GM18858 (cell line): ENCODE results near the gene LTBP3.
A peak's percentile ranks its signal among the peaks of the same experiment; 100 is the strongest.

ENCODE experiments used
- ATAC-seq: cut with Tn5 transposase; IDR thresholded peaks from one replicate; pipeline ENCODE4 v1.9.1; 2021; ENCODE audit not compliant: unreplicated experiment

The LTBP3 gene

GRCh38 chr11:65558002-65558929 is at the start of gene LTBP3:
Gene LTBP3 (minus strand): TSS chr11:65558359. CDS start chr11:65557959, 400 bp downstream.
- no peak for ATAC-seq

GRCh38 chr11:65606876-65607613 is 48.9 kb upstream of the LTBP3 start:
- no peak for ATAC-seq

- no peak for ATAC-seq
Observed at GRCh38 chr11:65604258-65604657, 46.1 kb upstream of the LTBP3 start.

GRCh38 chr11:65599955-65600246 is 41.7 kb upstream of the LTBP3 start:
- no peak for ATAC-seq

- no peak for ATAC-seq
Observed at GRCh38 chr11:65599216-65599954, 41.2 kb upstream of the LTBP3 start.

GRCh38 chr11:65598258-65598699 is 40.1 kb upstream of the LTBP3 start:
- ATAC-seq, result no peak

GRCh38 chr11:65596520-65596919 is 38.4 kb upstream of the LTBP3 start:
- ATAC-seq, result no peak

GRCh38 chr11:65595543-65596281 is 37.6 kb upstream of the LTBP3 start, which contains the start of gene KCNK7:
Gene KCNK7 (minus strand): TSS chr11:65595800. CDS start chr11:65595772, 28 bp downstream.
- no peak for ATAC-seq

- no peak for ATAC-seq
Observed at GRCh38 chr11:65595131-65595530, 37.0 kb upstream of the LTBP3 start.

- ATAC-seq, result no peak
Observed at GRCh38 chr11:65593518-65594414, 35.6 kb upstream of the LTBP3 start.

- no peak for ATAC-seq
Observed at GRCh38 chr11:65592858-65593517, 34.8 kb upstream of the LTBP3 start.

- no peak for ATAC-seq
Observed at GRCh38 chr11:65591939-65592857, 34.0 kb upstream of the LTBP3 start.

- no peak for ATAC-seq
Observed at GRCh38 chr11:65590240-65590738, 32.1 kb upstream of the LTBP3 start.

- ATAC-seq, result no peak
Observed at GRCh38 chr11:65589444-65590239, 31.5 kb upstream of the LTBP3 start.

- ATAC-seq, result peak; percentile 57
Observed at GRCh38 chr11:65588199-65589054, 30.3 kb upstream of the LTBP3 start.

GRCh38 chr11:65586676-65587075 is 28.5 kb upstream of the LTBP3 start:
- no peak for ATAC-seq
